HG03025 (cell line): Measurements from ENCODE around the gene GALNT9.
"Not testable (repeated sequence)": the region's sequence is repeated elsewhere in the genome, so short reads cannot be mapped to it uniquely, and the experiment has no call there.

ENCODE experiments used
- ATAC-seq: cut with Tn5 transposase; IDR thresholded peaks from one replicate; pipeline ENCODE4 v1.9.1; 2021; ENCODE audit warnings: mild to moderate bottlenecking, moderate library complexity; ENCODE audit not compliant: unreplicated experiment, low FRiP score

GALNT9 gene

GRCh38 chr12:132153501-132154340 is 175.7 kb downstream of the GALNT9 start:
- peak; percentile 60 for ATAC-seq

- ATAC-seq = no peak
Observed at GRCh38 chr12:132152953-132153352, 176.4 kb downstream of the GALNT9 start.

- ATAC-seq = no peak
Observed at GRCh38 chr12:132152411-132152821, 177.0 kb downstream of the GALNT9 start.

- no peak for ATAC-seq
Observed at GRCh38 chr12:132151766-132152410, 177.5 kb downstream of the GALNT9 start.

GRCh38 chr12:132151145-132151765 is 178.1 kb downstream of the GALNT9 start:
- no peak for ATAC-seq

GRCh38 chr12:132150780-132151144 is 178.6 kb downstream of the GALNT9 start:
- no peak for ATAC-seq

- not testable (repeated sequence) for ATAC-seq
Observed at GRCh38 chr12:132149526-132149925, 179.9 kb downstream of the GALNT9 start.

- no peak for ATAC-seq
Observed at GRCh38 chr12:132148368-132149045, 180.9 kb downstream of the GALNT9 start.

- ATAC-seq = no peak
Observed at GRCh38 chr12:132147423-132148367, 181.7 kb downstream of the GALNT9 start.

- no peak for ATAC-seq
Observed at GRCh38 chr12:132146772-132147422, 182.5 kb downstream of the GALNT9 start.
